HepG2 (cell line): ENCODE measurements around the gene TBC1D14. TPM values are rescaled to one million over a fixed set of nuclear protein-coding genes. Genes with fewer than 3 reads are reported as not detected.
A peak's percentile ranks its signal among the peaks of the same experiment; 100 is the strongest.

Source experiments
- BRCA1 ChIP-seq: sonication (generic); formaldehyde crosslinking; IDR thresholded peaks from 2 replicates; pipeline ENCODE4 v1.4.0; 2020; ENCODE audit warnings: missing genetic modification reagents
- CAMTA2 ChIP-seq: sonication (generic); formaldehyde crosslinking; IDR thresholded peaks from 2 replicates; pipeline ENCODE4 v1.4.0; 2020; ENCODE audit warnings: mild to moderate bottlenecking, missing genetic modification reagents, borderline replicate concordance
- CENPT ChIP-seq: sonication (generic); formaldehyde crosslinking; IDR thresholded peaks from 2 replicates; pipeline ENCODE4 v1.8.0; 2022; ENCODE audit warnings: low read depth, mild to moderate bottlenecking, moderate library complexity, missing genetic modification reagents
- HDAC1 ChIP-seq: sonication (generic); formaldehyde crosslinking; IDR thresholded peaks from 2 replicates; pipeline ENCODE4 v1.5.1; 2020; ENCODE audit warnings: mild to moderate bottlenecking, missing genetic modification reagents
- MEF2D ChIP-seq: sonication (generic); formaldehyde crosslinking; IDR thresholded peaks from 2 replicates; pipeline ENCODE4 v1.5.1; 2020; ENCODE audit warnings: mild to moderate bottlenecking, missing genetic modification reagents
- SP4 ChIP-seq: sonication (generic); formaldehyde crosslinking; IDR thresholded peaks from 2 replicates; pipeline ENCODE4 v1.8.1; 2023; ENCODE audit warnings: mild to moderate bottlenecking, missing genetic modification reagents
- TBX2 ChIP-seq: sonication (generic); formaldehyde crosslinking; IDR thresholded peaks from 2 replicates; pipeline ENCODE4 v1.5.0; 2020; ENCODE audit warnings: missing genetic modification reagents, mild to moderate bottlenecking, borderline replicate concordance
- YEATS2 ChIP-seq: sonication (generic); formaldehyde crosslinking; IDR thresholded peaks from 2 replicates; pipeline ENCODE4 v1.4.0; 2020; ENCODE audit warnings: missing genetic modification reagents, borderline replicate concordance
- ZBTB40 ChIP-seq, 2 experiments: fragments of 450-650 bp in 1 of 2; sonication (generic) in 1 of 2; formaldehyde crosslinking in 1 of 2; IDR thresholded peaks; 2 replicates each; pipeline versions ENCODE4 v1.6.1 to v1.8.0; 2016 to 2022; ENCODE audit warnings: antibody characterized with exemption in 1 of 2, mild to moderate bottlenecking in 1 of 2, missing genetic modification reagents in 1 of 2
- ZBTB43 ChIP-seq: sonication (generic); formaldehyde crosslinking; conservative IDR thresholded peaks from 2 replicates; pipeline ENCODE4 v1.4.0; 2020; ENCODE audit warnings: missing genetic modification reagents
- ZC3H13 ChIP-seq: sonication (generic); formaldehyde crosslinking; IDR thresholded peaks from 2 replicates; pipeline ENCODE4 v1.8.1; 2023; ENCODE audit warnings: mild to moderate bottlenecking, missing genetic modification reagents, moderate library complexity
- ZIK1 ChIP-seq: sonication (generic); formaldehyde crosslinking; IDR thresholded peaks from 2 replicates; pipeline ENCODE4 v1.5.0; 2020; ENCODE audit warnings: mild to moderate bottlenecking, low read depth, missing genetic modification reagents, borderline replicate concordance
- ZMYM2 ChIP-seq: sonication (generic); formaldehyde crosslinking; IDR thresholded peaks from 2 replicates; pipeline ENCODE4 v1.8.0; 2022; ENCODE audit warnings: mild to moderate bottlenecking, missing genetic modification reagents
- ZNF264 ChIP-seq: sonication (generic); formaldehyde crosslinking; IDR thresholded peaks from 2 replicates; pipeline ENCODE4 v1.4.0; 2020; ENCODE audit warnings: missing genetic modification reagents
- ZNF33B ChIP-seq: sonication (generic); formaldehyde crosslinking; IDR thresholded peaks from 2 replicates; pipeline ENCODE4 v1.5.1; 2020; ENCODE audit warnings: mild to moderate bottlenecking, missing genetic modification reagents
- ZNF468 ChIP-seq: sonication (generic); formaldehyde crosslinking; IDR thresholded peaks from 2 replicates; pipeline ENCODE4 v1.8.0; 2022; ENCODE audit warnings: mild to moderate bottlenecking, moderate library complexity, missing genetic modification reagents
- ZNF597 ChIP-seq: sonication (generic); formaldehyde crosslinking; IDR thresholded peaks from 2 replicates; pipeline ENCODE4 v1.5.0; 2020; ENCODE audit warnings: missing genetic modification reagents
- ZNF768 ChIP-seq: sonication (generic); formaldehyde crosslinking; IDR thresholded peaks from 2 replicates; pipeline ENCODE4 v1.4.0; 2020; ENCODE audit warnings: missing genetic modification reagents
- ZNF816 ChIP-seq: sonication (generic); formaldehyde crosslinking; IDR thresholded peaks from 2 replicates; pipeline ENCODE4 v1.8.0; 2022; ENCODE audit warnings: missing genetic modification reagents, mild to moderate bottlenecking, borderline replicate concordance
- polyA plus RNA-seq, 8 experiments: library from polyadenylated mRNA; depleted of rRNA in 3 of 8; stranded (reverse) in 7 of 8; unstranded in 1 of 8; fragments of >200 nt; fragmentation: Illumina TruSeq in 4 of 8; extraction: Trizol in 4 of 8; gene quantifications; 2 replicates each; pipeline versions ENCODE4 v1.2.1 to v1.2.3, GENCODE V29; 2011 to 2016; ENCODE audit warnings: low read depth in 4 of 8, missing spikeins in 1 of 8, mixed read lengths in 1 of 8; ENCODE audit not compliant: insufficient read depth in 1 of 8
- total RNA-seq, 5 experiments: library from RNA; depleted of rRNA; stranded (reverse); fragments of >200 nt; fragmentation: Illumina TruSeq; extraction: Trizol; gene quantifications; 2 replicates each; pipeline ENCODE4 v1.2.3, GENCODE V29; 2016; ENCODE audit warnings: low read depth in 1 of 5

Gene TBC1D14
- total and polyA plus RNA-seq, 2 of the 13 experiments (the other 11 are each of a cell fraction or from before 2014, with no cell fraction given) = 29.5 to 46.5 TPM

GRCh38 chr4:6892190-6892908 is 17.3 kb upstream of the TBC1D14 start (continued):
- TF ChIP-seq ZNF597 (CRISPR knock-in tag) (no peak), ZNF264 (peak; percentile 11), SP4 (peak; percentile 55; the same call in 1 of the 2 replicates), ZNF816 (no peak), CAMTA2 (CRISPR knock-in tag) (no peak), BRCA1 (CRISPR knock-in tag) (no peak), ZNF768 (CRISPR knock-in tag) (no peak), HDAC1 (CRISPR knock-in tag) (no peak; the same call in 1 of the 2 replicates), YEATS2 (CRISPR knock-in tag) (peak; percentile 47; the same call in 1 of the 2 replicates), TBX2 (CRISPR knock-in tag) (no peak; the same call in none of the 2 replicates), ZMYM2 (CRISPR knock-in tag) (no peak), ZBTB40 (IDR thresholded peaks at IDR 0.05) (no peak), ZBTB40 (CRISPR knock-in tag; IDR thresholded peaks at IDR 0.05) (no peak), ZBTB43 (no peak), ZIK1 (CRISPR knock-in tag) (no peak; the same call in 1 of the 2 replicates), ZNF33B (no peak), MEF2D (no peak), ZNF468 (CRISPR knock-in tag) (no peak), CENPT (CRISPR knock-in tag) (no peak), ZC3H13 (no peak)
